CD4-positive, alpha-beta T cell treated with Interleukin-17A for 4 hours (primary cell): ENCODE data around the gene TMEM132E.

Source experiments
- DNase-seq: peaks from one replicate; pipeline ENCODE4 v3.0.0-alpha.2; 2020; ENCODE audit warnings: mixed read lengths

TMEM132E gene

GRCh38 chr17:34667656-34668055 lies 88.3 kb downstream of the TMEM132E start:
- DNase-seq = no peak

GRCh38 chr17:34668206-34668605 lies 88.8 kb downstream of the TMEM132E start:
- DNase-seq = no peak

DNA sequence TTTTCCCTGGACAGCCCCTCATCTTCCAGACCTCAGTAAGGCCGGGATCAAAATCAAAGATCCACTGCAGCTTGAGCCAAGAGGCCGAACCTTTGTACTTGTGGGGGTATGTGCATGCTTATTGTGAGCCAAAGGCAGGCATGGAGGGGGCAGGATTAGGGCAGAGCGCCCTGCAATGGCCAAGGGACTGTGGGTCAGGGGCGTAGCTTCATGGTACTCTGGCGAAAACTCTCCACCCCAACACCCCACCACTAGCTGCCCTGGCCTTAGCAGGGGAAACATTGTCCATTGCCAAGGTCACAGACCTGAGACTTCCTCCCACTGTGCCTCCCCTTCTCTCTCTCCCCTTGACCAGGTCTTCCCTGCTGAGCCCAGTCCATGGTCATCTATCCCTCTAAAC lies 90.1 kb downstream of the TMEM132E start:
- no peak for DNase-seq

DNA sequence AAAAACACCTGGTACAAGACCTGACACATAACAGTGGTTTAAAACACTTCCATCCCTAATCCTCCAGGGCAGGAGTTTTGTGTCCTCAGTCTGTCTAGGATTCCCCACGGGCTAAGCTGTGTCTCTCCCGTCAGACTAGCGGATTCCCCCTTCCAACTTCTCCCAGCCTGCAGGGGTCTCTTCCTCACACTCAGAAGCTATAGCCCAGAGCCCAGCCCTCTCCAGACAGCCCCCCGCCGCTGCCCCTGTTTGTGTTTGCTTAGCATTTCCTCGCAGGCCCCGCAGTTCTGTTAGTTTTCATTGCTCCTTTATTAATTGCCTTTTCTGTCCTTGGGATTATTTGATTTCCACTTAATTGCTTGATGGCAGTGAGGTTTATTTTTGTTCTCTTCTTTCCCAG lies 91.2 kb downstream of the TMEM132E start:
- DNase-seq = no peak

GRCh38 chr17:34671191-34671590 lies 91.8 kb downstream of the TMEM132E start:
- no peak for DNase-seq

DNA sequence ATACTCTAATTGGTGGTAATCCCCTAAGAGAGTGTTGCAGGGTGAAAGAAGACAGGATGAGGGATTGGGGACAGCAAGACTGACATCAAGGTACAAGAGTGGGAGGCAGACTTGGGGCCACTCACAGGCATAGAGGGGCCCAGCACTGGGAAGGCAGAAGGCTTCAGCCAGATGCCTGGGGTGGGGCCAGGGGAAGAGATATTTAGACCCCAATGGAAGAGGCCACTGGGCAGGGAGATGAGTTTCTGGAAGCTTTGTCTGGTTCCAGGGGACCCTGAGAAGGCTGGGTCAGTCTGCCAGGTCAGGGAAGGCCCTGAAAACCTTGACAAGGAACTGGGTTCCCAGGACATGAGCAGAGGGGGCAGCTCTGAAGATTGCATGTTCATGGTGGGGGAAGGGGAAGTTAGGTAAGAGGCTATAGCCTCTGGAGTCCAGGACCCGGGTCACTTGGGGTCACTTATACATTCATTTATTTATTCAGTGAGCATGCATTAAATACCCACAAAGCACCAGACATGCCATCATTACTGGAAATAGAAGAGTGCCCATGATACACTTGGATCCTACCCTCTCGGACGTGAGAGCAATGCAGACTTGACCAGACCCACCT lies 92.9 kb downstream of the TMEM132E start:
- no peak for DNase-seq

DNA sequence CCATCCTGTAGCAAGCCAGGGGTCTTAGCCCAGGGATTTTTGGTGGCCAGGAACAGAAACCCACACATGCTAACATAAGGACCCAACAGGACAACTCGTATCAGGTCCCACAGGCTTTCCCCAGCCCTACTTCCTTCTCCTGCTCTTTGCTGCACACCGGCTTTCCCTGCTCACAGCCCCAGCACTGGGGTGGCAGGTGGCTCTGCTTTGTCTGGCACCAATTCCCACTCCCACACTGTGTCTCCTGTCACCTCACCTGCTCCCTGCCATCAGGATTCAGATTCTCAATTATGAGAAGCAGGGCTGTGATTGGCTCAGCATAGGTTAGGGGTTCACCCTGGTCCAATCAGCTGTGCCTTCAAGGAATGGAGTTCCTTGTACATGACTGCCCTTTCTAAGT lies 94.1 kb downstream of the TMEM132E start:
- no peak for DNase-seq

- DNase-seq = no peak
Observed at GRCh38 chr17:34673995-34674890, 94.9 kb downstream of the TMEM132E start.

DNA sequence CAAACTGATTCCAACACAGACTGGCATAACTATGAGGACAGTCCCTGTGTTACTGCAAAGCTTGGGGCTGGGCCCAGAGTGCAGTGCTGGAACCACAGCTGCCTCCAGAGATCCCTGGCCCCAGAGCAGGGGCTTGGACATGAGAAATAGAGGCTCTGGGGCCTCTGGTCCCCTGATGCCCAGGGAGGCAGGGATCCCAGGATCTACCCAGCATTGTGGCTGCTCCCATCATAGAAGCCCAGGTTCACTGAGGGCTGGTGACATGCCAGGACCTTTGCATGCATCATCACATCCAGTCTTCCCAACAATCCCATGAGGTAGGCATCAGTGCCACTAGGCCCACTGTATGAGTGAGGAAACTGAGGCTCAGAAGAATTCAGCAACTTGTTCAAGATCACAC lies 95.8 kb downstream of the TMEM132E start:
- no peak for DNase-seq

- no peak for DNase-seq
Observed at GRCh38 chr17:34675605-34676004, 96.2 kb downstream of the TMEM132E start.

- DNase-seq = no peak
Observed at GRCh38 chr17:34680151-34680550, 100.8 kb downstream of the TMEM132E start.

DNA sequence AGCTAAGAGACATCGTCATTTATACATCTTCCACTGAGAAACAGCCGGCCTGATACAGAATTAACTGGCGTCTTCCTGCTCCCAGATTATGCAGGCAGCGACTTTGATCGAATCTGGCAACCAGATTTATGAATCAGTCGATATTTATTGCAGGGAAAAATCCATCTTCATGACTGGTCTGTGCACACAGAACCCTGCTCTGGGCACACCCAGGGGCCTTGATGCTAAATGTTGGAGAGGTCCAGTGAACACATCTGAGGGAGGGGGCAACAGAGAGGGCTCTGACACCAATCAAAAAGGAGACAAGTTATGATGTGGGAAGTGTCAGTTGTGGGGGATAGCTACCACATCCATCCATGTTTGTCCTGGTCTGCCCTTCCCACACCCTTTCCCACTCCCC lies 102.9 kb downstream of the TMEM132E start:
- no peak for DNase-seq

DNA sequence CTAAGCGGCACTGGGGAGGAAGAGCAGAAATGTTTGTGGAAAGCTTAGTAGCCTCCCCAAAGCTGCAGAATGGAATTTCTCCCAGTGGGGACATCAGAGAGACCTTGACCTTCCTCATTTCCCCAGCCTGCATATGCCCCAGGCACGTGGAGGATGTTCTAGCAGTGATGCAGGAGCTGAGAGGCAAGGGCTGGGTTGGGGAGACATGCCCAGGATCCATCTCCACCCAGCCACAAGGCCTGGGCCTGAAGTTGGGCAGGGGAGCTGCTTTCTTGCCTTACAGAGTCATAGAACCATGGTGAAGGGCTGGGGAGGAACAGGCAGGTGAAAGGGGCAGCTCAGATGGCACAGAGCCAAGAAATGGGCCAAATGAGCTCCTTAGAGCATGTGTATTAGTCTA lies 104.0 kb downstream of the TMEM132E start:
- no peak for DNase-seq
